ENCODE measurements around the gene ROGDI.

The ROGDI gene

DNA sequence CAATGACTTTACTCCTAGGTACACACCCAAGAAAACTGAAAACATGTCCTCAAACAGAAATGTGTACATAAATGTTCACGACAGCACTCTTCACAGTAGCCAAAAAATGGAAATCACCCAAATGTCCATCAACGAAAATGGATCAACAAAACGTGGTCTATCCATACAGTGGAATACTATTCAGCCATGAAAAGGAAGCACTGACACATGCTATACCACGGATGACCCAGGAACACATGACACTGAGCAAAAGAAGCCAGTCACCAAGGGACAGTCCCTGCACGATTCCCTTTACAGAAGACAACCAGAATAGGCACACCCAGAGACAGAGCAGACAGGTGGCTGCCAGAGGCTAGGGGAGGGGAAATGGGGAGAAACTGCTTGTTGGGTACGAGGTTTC lies 46.7 kb downstream of the ROGDI start:
- Histone ChIP-seq H3K4me1 (ENCODE audit: control insufficient read depth in 5 of 5, insufficient read depth in 5 of 5, low read length in 5 of 5) (no peaks in the 10 kb centered on the region), H3K36me3 (ENCODE audit: control insufficient read depth in 5 of 5, insufficient read depth in 5 of 5, low read length in 5 of 5) (peaks cover 0 to 83% (median 75%) of the 10 kb centered on the region in 5 donors), H3K27me3 (ENCODE audit: control insufficient read depth in 5 of 5, insufficient read depth in 4 of 5, low read length in 5 of 5) (no peaks in the 10 kb centered on the region), H3K9ac (ENCODE audit: low read length in 5 of 5) (no peak overlapping the region), H3K4me3 (ENCODE audit: low read depth in 1 of 5, low read length in 5 of 5) (no peak overlapping the region), H3K9me3 (ENCODE audit: control insufficient read depth in 5 of 5, low read length in 5 of 5) (peaks cover 0 to 4% (median 0%) of the 10 kb centered on the region in 5 donors), H3K27ac (ENCODE audit: low read depth, low read length) (no peak overlapping the region)

DNA sequence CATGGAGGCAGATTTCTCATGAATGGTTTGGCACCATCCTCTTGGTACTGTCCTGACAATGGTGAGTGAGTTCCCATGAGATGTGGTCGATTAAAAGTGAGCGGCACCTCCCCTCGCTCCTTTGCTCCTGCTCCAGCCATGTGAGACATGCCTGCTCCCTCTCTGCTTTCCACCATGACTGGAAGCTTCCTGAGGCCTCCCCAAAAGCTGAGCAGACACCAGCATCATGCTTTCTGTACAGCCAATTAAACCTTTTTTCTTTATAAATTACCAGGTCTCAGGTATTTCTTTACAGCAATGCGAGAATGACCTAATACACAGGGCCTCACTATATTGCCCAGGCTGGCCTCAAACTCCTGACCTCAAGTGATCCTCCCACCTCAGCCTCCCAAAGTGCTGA lies 47.6 kb downstream of the ROGDI start:
- Histone ChIP-seq H3K27me3 (ENCODE audit: control insufficient read depth in 5 of 5, insufficient read depth in 4 of 5, low read length in 5 of 5) (no peaks in the 10 kb centered on the region), H3K27ac (ENCODE audit: low read depth, low read length) (no peak overlapping the region), H3K9me3 (ENCODE audit: control insufficient read depth in 5 of 5, low read length in 5 of 5) (peaks cover 0 to 4% (median 0%) of the 10 kb centered on the region in 5 donors), H3K36me3 (ENCODE audit: control insufficient read depth in 5 of 5, insufficient read depth in 5 of 5, low read length in 5 of 5) (peaks cover 0 to 82% (median 68%) of the 10 kb centered on the region in 5 donors), H3K9ac (ENCODE audit: low read length in 5 of 5) (no peak overlapping the region), H3K4me1 (ENCODE audit: control insufficient read depth in 5 of 5, insufficient read depth in 5 of 5, low read length in 5 of 5) (no peaks in the 10 kb centered on the region), H3K4me3 (ENCODE audit: low read depth in 1 of 5, low read length in 5 of 5) (no peak overlapping the region)

DNA sequence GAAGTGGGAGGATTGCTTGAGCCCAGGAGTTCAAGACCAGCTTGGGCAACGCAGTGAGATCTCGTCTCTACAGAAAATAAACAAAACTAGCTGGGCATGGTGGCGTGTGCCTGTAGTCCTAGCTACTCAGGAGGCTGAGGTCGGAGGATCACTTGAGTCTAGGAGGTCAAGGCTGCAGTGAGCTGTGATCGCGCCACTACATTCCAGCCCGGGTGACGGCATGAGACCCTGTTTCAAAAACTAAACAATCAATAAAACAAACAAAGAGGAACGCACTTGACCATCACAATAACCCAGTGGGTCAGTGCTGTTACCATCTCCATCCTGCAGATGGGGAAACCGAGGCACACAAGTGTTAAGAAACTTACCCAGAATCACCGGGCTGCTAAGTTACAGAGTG lies 49.2 kb downstream of the ROGDI start:
- Histone ChIP-seq H3K27me3 (ENCODE audit: control insufficient read depth in 5 of 5, insufficient read depth in 4 of 5, low read length in 5 of 5) (no peaks in the 10 kb centered on the region), H3K36me3 (ENCODE audit: control insufficient read depth in 5 of 5, insufficient read depth in 5 of 5, low read length in 5 of 5) (peaks cover 0 to 73% (median 60%) of the 10 kb centered on the region in 5 donors), H3K27ac (ENCODE audit: low read depth, low read length) (no peak overlapping the region), H3K4me3 (ENCODE audit: low read depth in 1 of 5, low read length in 5 of 5) (no peak overlapping the region), H3K9me3 (ENCODE audit: control insufficient read depth in 5 of 5, low read length in 5 of 5) (peaks cover 0 to 4% (median 0%) of the 10 kb centered on the region in 5 donors), H3K9ac (ENCODE audit: low read length in 5 of 5) (no peak overlapping the region), H3K4me1 (ENCODE audit: control insufficient read depth in 5 of 5, insufficient read depth in 5 of 5, low read length in 5 of 5) (no peaks in the 10 kb centered on the region)

GRCh38 chr16:4752351-4753100 lies 49.9 kb downstream of the ROGDI start:
- Histone ChIP-seq H3K4me1 (ENCODE audit: control insufficient read depth in 5 of 5, insufficient read depth in 5 of 5, low read length in 5 of 5) (peaks cover 0 to 1% (median 0%) of the 10 kb centered on the region in 5 donors), H3K4me3 (ENCODE audit: low read depth in 1 of 5, low read length in 5 of 5) (no peak overlapping the region), H3K27me3 (ENCODE audit: control insufficient read depth in 5 of 5, insufficient read depth in 4 of 5, low read length in 5 of 5) (no peaks in the 10 kb centered on the region), H3K9me3 (ENCODE audit: control insufficient read depth in 5 of 5, low read length in 5 of 5) (peaks cover 0 to 4% (median 0%) of the 10 kb centered on the region in 5 donors), H3K9ac (ENCODE audit: low read length in 5 of 5) (no peak overlapping the region), H3K27ac (ENCODE audit: low read depth, low read length) (no peak overlapping the region), H3K36me3 (ENCODE audit: control insufficient read depth in 5 of 5, insufficient read depth in 5 of 5, low read length in 5 of 5) (peaks cover 0 to 69% (median 58%) of the 10 kb centered on the region in 5 donors)

- Histone ChIP-seq H3K4me3 (ENCODE audit: low read depth in 1 of 5, low read length in 5 of 5) (no peak overlapping the region), H3K27me3 (ENCODE audit: control insufficient read depth in 5 of 5, insufficient read depth in 4 of 5, low read length in 5 of 5) (no peaks in the 10 kb centered on the region), H3K27ac (ENCODE audit: low read depth, low read length) (no peak overlapping the region), H3K4me1 (ENCODE audit: control insufficient read depth in 5 of 5, insufficient read depth in 5 of 5, low read length in 5 of 5) (peaks cover 0 to 11% (median 9%) of the 10 kb centered on the region in 5 donors), H3K9ac (ENCODE audit: low read length in 5 of 5) (no peak overlapping the region), H3K36me3 (ENCODE audit: control insufficient read depth in 5 of 5, insufficient read depth in 5 of 5, low read length in 5 of 5) (peaks cover 0 to 61% (median 52%) of the 10 kb centered on the region in 5 donors), H3K9me3 (ENCODE audit: control insufficient read depth in 5 of 5, low read length in 5 of 5) (peaks cover 0 to 4% (median 0%) of the 10 kb centered on the region in 5 donors)
Observed at GRCh38 chr16:4750896-4751295, 51.5 kb downstream of the ROGDI start.

- peaks cover 0 to 2% (median 0%) of the 10 kb centered on the region in 5 donors for H3K9me3 ChIP-seq (ENCODE audit: control insufficient read depth in 5 of 5, low read length in 5 of 5)
- H3K36me3 ChIP-seq (ENCODE audit: control insufficient read depth in 5 of 5, insufficient read depth in 5 of 5, low read length in 5 of 5): peaks cover 0 to 53% (median 44%) of the 10 kb centered on the region in 5 donors
- H3K4me3 ChIP-seq (ENCODE audit: low read depth in 1 of 5, low read length in 5 of 5): no peak overlapping the region
- H3K4me1 ChIP-seq (ENCODE audit: control insufficient read depth in 5 of 5, insufficient read depth in 5 of 5, low read length in 5 of 5): peaks cover 0 to 11% (median 9%) of the 10 kb centered on the region in 5 donors
- H3K27ac ChIP-seq (ENCODE audit: low read depth, low read length): no peak overlapping the region
- no peak overlapping the region for H3K9ac ChIP-seq (ENCODE audit: low read length in 5 of 5)
- H3K27me3 ChIP-seq (ENCODE audit: control insufficient read depth in 5 of 5, insufficient read depth in 4 of 5, low read length in 5 of 5): no peaks in the 10 kb centered on the region
Observed at GRCh38 chr16:4749700-4750257, 52.7 kb downstream of the ROGDI start.

GRCh38 chr16:4748682-4749411 lies 53.6 kb downstream of the ROGDI start:
- Histone ChIP-seq H3K36me3 (ENCODE audit: control insufficient read depth in 5 of 5, insufficient read depth in 5 of 5, low read length in 5 of 5) (peaks cover 0 to 47% (median 40%) of the 10 kb centered on the region in 5 donors), H3K4me1 (ENCODE audit: control insufficient read depth in 5 of 5, insufficient read depth in 5 of 5, low read length in 5 of 5) (peaks cover 0 to 11% (median 9%) of the 10 kb centered on the region in 5 donors), H3K27me3 (ENCODE audit: control insufficient read depth in 5 of 5, insufficient read depth in 4 of 5, low read length in 5 of 5) (no peaks in the 10 kb centered on the region), H3K27ac (ENCODE audit: low read depth, low read length) (no peak overlapping the region), H3K9me3 (ENCODE audit: control insufficient read depth in 5 of 5, low read length in 5 of 5) (no peaks in the 10 kb centered on the region), H3K9ac (ENCODE audit: low read length in 5 of 5) (no peak overlapping the region), H3K4me3 (ENCODE audit: low read depth in 1 of 5, low read length in 5 of 5) (no peak overlapping the region)

DNA sequence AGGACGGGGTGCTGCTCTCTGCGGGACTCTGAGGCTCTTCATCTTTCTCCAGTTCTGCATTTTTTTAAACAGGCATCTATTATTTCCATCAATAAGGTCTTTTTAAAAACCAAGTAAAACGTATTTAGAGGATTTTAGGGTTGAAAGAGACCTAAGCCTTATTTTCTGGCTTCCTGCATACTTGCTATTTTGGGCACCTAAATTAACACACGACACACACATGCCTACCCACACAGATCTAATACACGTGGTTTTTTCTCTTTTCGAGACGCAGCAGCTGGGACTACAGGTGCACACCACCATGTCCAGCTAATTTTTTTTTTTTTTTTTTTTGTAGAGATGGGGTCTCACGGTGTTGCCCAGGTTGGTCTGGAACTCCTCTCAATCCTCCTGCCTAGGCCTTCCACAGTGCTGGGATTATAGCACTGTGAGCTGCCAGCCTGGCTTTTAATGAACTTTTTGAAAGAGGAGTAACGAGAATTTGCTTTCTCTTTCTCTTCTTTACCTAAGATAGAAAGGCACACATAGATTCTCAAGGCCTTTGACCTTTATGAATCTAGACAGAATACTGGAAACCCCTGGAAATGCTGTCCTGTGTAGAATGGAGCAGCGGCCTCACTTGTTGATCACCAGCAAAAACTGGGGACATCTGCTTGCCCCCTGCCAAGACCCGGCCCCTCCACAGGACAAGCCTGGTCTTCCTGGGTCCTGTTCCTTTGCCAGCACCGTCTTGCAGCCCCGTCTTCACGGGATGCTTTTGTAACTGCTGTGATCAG lies 54.3 kb downstream of the ROGDI start:
- Histone ChIP-seq H3K9ac (ENCODE audit: low read length in 5 of 5) (no peak overlapping the region), H3K9me3 (ENCODE audit: control insufficient read depth in 5 of 5, low read length in 5 of 5) (no peaks in the 10 kb centered on the region), H3K4me1 (ENCODE audit: control insufficient read depth in 5 of 5, insufficient read depth in 5 of 5, low read length in 5 of 5) (peaks cover 0 to 16% (median 15%) of the 10 kb centered on the region in 5 donors), H3K27me3 (ENCODE audit: control insufficient read depth in 5 of 5, insufficient read depth in 4 of 5, low read length in 5 of 5) (peaks cover 0 to 2% (median 0%) of the 10 kb centered on the region in 5 donors), H3K4me3 (ENCODE audit: low read depth in 1 of 5, low read length in 5 of 5) (no peak overlapping the region), H3K36me3 (ENCODE audit: control insufficient read depth in 5 of 5, insufficient read depth in 5 of 5, low read length in 5 of 5) (peaks cover 0 to 40% (median 32%) of the 10 kb centered on the region in 5 donors), H3K27ac (ENCODE audit: low read depth, low read length) (no peak overlapping the region)

DNA sequence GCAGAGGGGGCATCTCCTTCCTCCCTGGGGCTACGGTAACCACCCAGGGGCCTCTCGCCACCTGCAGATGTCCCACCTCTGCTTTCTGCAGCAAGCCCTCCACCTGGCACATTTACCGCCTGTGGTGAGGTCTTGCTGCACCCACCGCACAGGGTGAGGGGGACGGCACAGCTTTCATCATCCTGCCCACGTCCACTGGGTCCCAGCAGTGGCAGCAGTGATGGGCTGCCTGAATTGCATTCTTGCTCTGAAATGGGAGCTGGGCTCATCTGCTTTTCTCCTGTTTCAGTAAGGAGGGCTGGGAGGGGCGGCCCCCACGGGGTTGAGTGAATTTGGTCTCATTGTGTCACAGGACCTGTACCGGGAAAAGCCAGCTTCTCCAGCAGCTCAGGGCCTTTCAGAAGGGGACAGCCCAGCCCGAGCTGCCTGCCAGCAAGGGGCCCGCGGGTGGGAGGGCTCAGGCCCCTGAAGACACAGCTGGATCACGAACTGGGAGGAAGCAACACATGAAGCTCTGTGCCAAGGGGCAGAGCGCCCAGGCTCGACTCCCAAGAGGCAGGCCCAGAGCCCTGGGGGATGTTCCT lies 55.4 kb downstream of the ROGDI start:
- Histone ChIP-seq H3K9ac (ENCODE audit: low read length in 5 of 5) (no peak overlapping the region), H3K36me3 (ENCODE audit: control insufficient read depth in 5 of 5, insufficient read depth in 5 of 5, low read length in 5 of 5) (peaks cover 0 to 30% (median 22%) of the 10 kb centered on the region in 5 donors), H3K9me3 (ENCODE audit: control insufficient read depth in 5 of 5, low read length in 5 of 5) (no peaks in the 10 kb centered on the region), H3K4me1 (ENCODE audit: control insufficient read depth in 5 of 5, insufficient read depth in 5 of 5, low read length in 5 of 5) (peaks cover 0 to 20% (median 18%) of the 10 kb centered on the region in 5 donors), H3K27me3 (ENCODE audit: control insufficient read depth in 5 of 5, insufficient read depth in 4 of 5, low read length in 5 of 5) (peaks cover 0 to 7% (median 4%) of the 10 kb centered on the region in 5 donors), H3K4me3 (ENCODE audit: low read depth in 1 of 5, low read length in 5 of 5) (no peak overlapping the region), H3K27ac (ENCODE audit: low read depth, low read length) (no peak overlapping the region)

Data from subcutaneous abdominal adipose tissue (tissue), 5 donors.